ENCODE results near the gene ATAT1. TPM values are rescaled to one million over a fixed set of nuclear protein-coding genes. Genes with fewer than 3 reads are reported as not detected.

ATAT1 gene
- total RNA-seq, 4 donors from 2014 or later = 1.9 to 7.8 (median 5.6) TPM

- intact Hi-C loops (cut with DNase I; ENCODE audit: low total_unique reads) = no loop called here
- no peak overlapping the region for H3K4me3 ChIP-seq (ENCODE audit: low read depth, poor library complexity, severe bottlenecking)
- DNase-seq (ENCODE audit: low spot score in 2 of 2) = no peak
- WGBS, 2 donors = 80 to 86% methylated on average over 10 of the region's 10 CpGs
- TF ChIP-seq POLR2A (IDR thresholded peaks at IDR 0.05) = no peak
- no peak for TF ChIP-seq CTCF (IDR thresholded peaks at IDR 0.05)
These were observed 13.8 kb downstream of the ATAT1 start for GRCh38 chr6:30640481-30640880.

- DNase-seq (ENCODE audit: low spot score in 2 of 2) = no peak
- no peak for TF ChIP-seq CTCF (IDR thresholded peaks at IDR 0.05)
- no peak for TF ChIP-seq POLR2A (IDR thresholded peaks at IDR 0.05)
- H3K4me3 ChIP-seq (ENCODE audit: low read depth, poor library complexity, severe bottlenecking) = no peak overlapping the region
- WGBS, 2 donors = 82 to 88% methylated on average over 1 of the region's 1 CpG
- intact Hi-C loops (cut with DNase I; ENCODE audit: low total_unique reads) = no loop called here
These were observed 14.4 kb downstream of the ATAT1 start for GRCh38 chr6:30641048-30641447.

GRCh38 chr6:30643656-30644055 is 17.0 kb downstream of the ATAT1 start:
- no peak overlapping the region for H3K4me3 ChIP-seq (ENCODE audit: low read depth, poor library complexity, severe bottlenecking)
- TF ChIP-seq CTCF (IDR thresholded peaks at IDR 0.05) (no peak), POLR2A (IDR thresholded peaks at IDR 0.05) (no peak)
- intact Hi-C loops (cut with DNase I; ENCODE audit: low total_unique reads) = no loop called here
- no peak for DNase-seq (ENCODE audit: low spot score in 2 of 2)
- 97 to 98% methylated on average over 2 of the region's 2 CpGs for WGBS, 2 donors

- 78 to 84% methylated on average over 5 of the region's 5 CpGs for WGBS, 2 donors
- TF ChIP-seq POLR2A (IDR thresholded peaks at IDR 0.05) = no peak
- no peak for TF ChIP-seq CTCF (IDR thresholded peaks at IDR 0.05)
- intact Hi-C loops (cut with DNase I; ENCODE audit: low total_unique reads) = no loop called here
- DNase-seq (ENCODE audit: low spot score in 2 of 2) = no peak
- H3K4me3 ChIP-seq (ENCODE audit: low read depth, poor library complexity, severe bottlenecking) = no peak overlapping the region
These were observed 18.1 kb downstream of the ATAT1 start for GRCh38 chr6:30644769-30645168.

GRCh38 chr6:30645989-30646388 is 19.3 kb downstream of the ATAT1 start:
- DNase-seq (ENCODE audit: low spot score in 2 of 2) = no peak
- no peak overlapping the region for H3K4me3 ChIP-seq (ENCODE audit: low read depth, poor library complexity, severe bottlenecking)
- WGBS, 2 donors = 59 to 69% methylated on average over 1 of the region's 1 CpG
- TF ChIP-seq POLR2A (IDR thresholded peaks at IDR 0.05) (no peak), CTCF (IDR thresholded peaks at IDR 0.05) (no peak)
- intact Hi-C loops (cut with DNase I; ENCODE audit: low total_unique reads) = no loop called here

- 10 to 13% methylated on average over 30 to 34 of the region's 37 CpGs for WGBS, 2 donors
- intact Hi-C loops (cut with DNase I; ENCODE audit: low total_unique reads) = no loop called here
- DNase-seq (ENCODE audit: low spot score in 2 of 2) = peak; percentile 89 to 97
- TF ChIP-seq CTCF (IDR thresholded peaks at IDR 0.05) (no peak), POLR2A (IDR thresholded peaks at IDR 0.05) (no peak)
- H3K4me3 ChIP-seq (ENCODE audit: low read depth, poor library complexity, severe bottlenecking) = peak within 1 kb of the TSS; percentile 96
These were observed 20.0 kb downstream of the ATAT1 start, which contains the start of gene C6orf136 for GRCh38 chr6:30646450-30647241. Gene C6orf136 (plus strand): TSS chr6:30647133. CDS start chr6:30647232, 99 bp downstream.
